CD4-positive, CD25-positive, alpha-beta regulatory T cell (primary cell): ENCODE measurements around the gene METTL26. TPM values are rescaled to one million over a fixed set of nuclear protein-coding genes. Genes with fewer than 3 reads are reported as not detected.

Experiments used
- ATAC-seq, 2 donors: fragments of 150-1000 bp; cut with Tn5 transposase; one replicate each; pipeline ENCODE4 v1.10.0; 2021; ENCODE audit warnings: low read depth in 2 of 2, moderate number of reproducible peaks in 2 of 2, moderate library complexity in 1 of 2
- DNase-seq, 3 donors: peaks; one replicate each; pipeline versions ENCODE4 v3.0.0 to v3.0.0-alpha.2; 2012 to 2022; ENCODE audit warnings: mixed read lengths in 1 of 3
- H3K27ac ChIP-seq: one replicate; pipeline ENCODE4 v1.7.0; 2013; ENCODE audit warnings: mild to moderate bottlenecking, low read length; ENCODE audit not compliant: insufficient read depth, poor library complexity, severe bottlenecking
- H3K27me3 ChIP-seq: one replicate; pipeline ENCODE4 v1.7.0; 2013; ENCODE audit warnings: low read length; ENCODE audit not compliant: control insufficient read depth, insufficient read depth
- H3K36me3 ChIP-seq: one replicate; pipeline ENCODE4 v1.7.0; 2013; ENCODE audit warnings: mild to moderate bottlenecking, low read length, moderate library complexity; ENCODE audit not compliant: control insufficient read depth, insufficient read depth
- H3K4me1 ChIP-seq: 2 replicates; pipeline ENCODE4 v1.7.0; 2013; ENCODE audit warnings: mild to moderate bottlenecking, low read length; ENCODE audit not compliant: insufficient read depth, control insufficient read depth, poor library complexity, severe bottlenecking
- H3K4me3 ChIP-seq: one replicate; pipeline ENCODE4 v1.7.0; 2013; ENCODE audit warnings: low read depth, mild to moderate bottlenecking, low read length, moderate library complexity
- H3K9me3 ChIP-seq, 2 experiments: 1 replicate in 1 of 2; 2 replicates in 1 of 2; pipeline ENCODE4 v1.7.0; 2013; ENCODE audit warnings: low read length in 2 of 2, mild to moderate bottlenecking in 1 of 2, moderate library complexity in 1 of 2; ENCODE audit not compliant: control insufficient read depth in 2 of 2
- H3K27ac Mint-ChIP-seq, 3 donors: one replicate each; pipeline ENCODE4 v1.8.0; 2020 to 2022; ENCODE audit warnings: mild to moderate bottlenecking in 3 of 3, mixed read lengths in 3 of 3, moderate library complexity in 2 of 3
- H3K27me3 Mint-ChIP-seq: one replicate; pipeline ENCODE4 v1.8.0; 2022; ENCODE audit warnings: mild to moderate bottlenecking, mixed read lengths
- H3K36me3 Mint-ChIP-seq: one replicate; pipeline ENCODE4 v1.8.0; 2020; ENCODE audit warnings: mixed read lengths
- H3K4me1 Mint-ChIP-seq, 4 donors: one replicate each; pipeline ENCODE4 v1.8.0; 2020 to 2022; ENCODE audit warnings: mixed read lengths in 4 of 4, mild to moderate bottlenecking in 1 of 4
- H3K4me3 Mint-ChIP-seq, 4 donors: one replicate each; pipeline ENCODE4 v1.8.0; 2020 to 2022; ENCODE audit warnings: mild to moderate bottlenecking in 4 of 4, mixed read lengths in 4 of 4, moderate library complexity in 3 of 4
- H3K9me3 Mint-ChIP-seq, 7 donors: one replicate each; pipeline ENCODE4 v1.8.0; 2020 to 2022; ENCODE audit warnings: mixed read lengths in 7 of 7, mild to moderate bottlenecking in 3 of 7, moderate library complexity in 2 of 7
- polyA plus RNA-seq, 4 donors: library from polyadenylated mRNA; unstranded; fragments of 300-500 nt; fragmentation: Illumina TruSeq; gene quantifications; one replicate each; pipeline ENCODE4 v1.2.3, GENCODE V29; 2021
- total RNA-seq: library from RNA; stranded (reverse); gene quantifications from one replicate; pipeline ENCODE4 v1.2.3, GENCODE V29; 2022

METTL26 gene
- total and polyA plus RNA-seq, 5 donors from 2014 or later: 45.3 to 133 (median 83.4) TPM

DNA sequence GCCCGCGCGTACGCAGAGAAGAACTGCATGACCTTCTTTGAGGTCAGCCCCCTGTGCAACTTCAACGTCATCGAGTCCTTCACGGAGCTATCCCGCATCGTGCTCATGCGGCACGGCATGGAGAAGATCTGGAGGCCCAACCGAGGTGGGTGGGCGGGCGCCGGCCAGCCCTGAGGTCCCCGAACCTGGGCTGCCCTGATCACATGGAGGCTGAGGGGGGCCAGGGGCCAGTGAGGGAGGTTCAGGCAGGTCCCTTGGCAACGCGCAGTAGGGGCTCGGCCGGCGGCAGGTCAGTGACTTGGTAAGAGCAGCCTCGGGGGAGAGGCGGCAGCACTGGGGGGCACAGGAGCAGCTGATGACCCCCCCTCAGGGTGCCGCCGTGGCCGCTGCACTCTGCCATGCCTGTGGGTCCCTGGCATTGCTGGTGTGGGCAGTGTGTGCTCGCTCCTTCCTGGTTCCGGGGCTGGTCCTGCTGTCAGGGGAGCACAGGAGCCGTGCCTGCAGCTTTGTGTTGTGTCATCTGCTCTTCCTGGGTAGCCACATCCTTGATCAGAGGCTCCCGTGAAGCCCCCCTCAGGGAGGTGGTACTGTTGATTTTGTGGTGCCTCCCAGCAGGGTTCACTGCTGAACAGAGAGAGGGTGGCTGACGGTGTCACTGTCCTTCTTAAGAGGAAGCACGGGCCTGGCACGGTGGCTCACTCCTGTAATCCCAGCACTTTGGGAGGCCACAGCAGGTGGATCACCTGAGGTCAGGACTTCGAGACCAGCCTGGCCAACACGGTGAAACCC, 9.9 kb downstream of the METTL26 start:
- H3K4me3 ChIP-seq: no peak overlapping the region
- peaks cover 1% of the 10 kb centered on the region for H3K4me1 ChIP-seq
- peaks cover 6% of the 10 kb centered on the region for H3K36me3 ChIP-seq
- Mint-ChIP-seq H3K4me3 (no peak overlapping the region), H3K9me3 (no peaks in the 10 kb centered on the region), H3K36me3 (peaks cover 8% of the 10 kb centered on the region), H3K27me3 (no peaks in the 10 kb centered on the region), H3K4me1 (no peaks in the 10 kb centered on the region), H3K27ac (no peak overlapping the region)
- no peak for ATAC-seq
- H3K27me3 ChIP-seq: no peaks in the 10 kb centered on the region
- DNase-seq: no peak
- H3K9me3 ChIP-seq: no peaks in the 10 kb centered on the region
- H3K27ac ChIP-seq: no peak overlapping the region

DNA sequence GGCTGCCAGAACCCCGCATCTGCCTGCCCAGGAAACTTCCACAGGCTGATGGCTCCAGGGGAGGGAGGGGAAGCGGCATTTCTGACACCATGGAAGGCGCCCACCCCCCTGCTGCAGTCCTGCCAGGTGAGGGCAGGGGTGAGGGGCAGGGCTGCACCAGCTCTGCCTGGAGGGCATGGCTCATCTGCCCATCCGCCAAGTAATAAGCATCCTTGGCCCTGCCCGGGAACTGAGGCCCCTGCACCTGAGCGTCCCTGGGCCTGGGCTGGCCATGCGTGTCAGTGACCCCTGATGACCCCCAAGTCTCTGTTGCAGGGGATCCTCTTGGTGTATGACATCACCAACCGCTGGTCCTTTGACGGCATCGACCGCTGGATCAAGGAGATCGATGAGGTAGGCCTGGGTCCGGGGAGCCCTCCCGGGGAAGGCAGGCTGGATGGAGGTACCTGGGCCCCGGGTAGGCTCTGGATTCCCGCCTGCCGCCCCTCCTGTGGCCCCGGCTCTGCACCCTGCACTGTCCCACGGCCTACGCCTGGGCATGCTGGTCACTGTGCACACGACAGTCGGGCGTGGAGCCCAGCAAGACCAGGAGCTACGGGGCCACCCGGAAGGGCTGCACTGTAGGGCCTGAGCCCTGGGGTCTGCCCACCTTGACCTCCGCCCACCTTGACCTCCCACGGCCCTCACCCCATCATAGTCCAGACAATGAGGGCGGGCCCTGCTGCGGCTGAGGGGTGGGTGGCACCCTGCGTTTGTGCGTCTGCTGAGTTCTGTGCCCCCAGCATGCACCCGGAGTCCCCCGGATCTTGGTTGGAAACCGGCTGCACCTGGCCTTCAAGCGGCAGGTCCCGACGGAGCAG, 10.8 kb downstream of the METTL26 start:
- Mint-ChIP-seq H3K36me3 (peaks cover 8% of the 10 kb centered on the region), H3K9me3 (no peaks in the 10 kb centered on the region), H3K4me3 (no peak overlapping the region), H3K27ac (no peak overlapping the region), H3K4me1 (no peaks in the 10 kb centered on the region), H3K27me3 (no peaks in the 10 kb centered on the region)
- DNase-seq: no peak
- Histone ChIP-seq H3K36me3 (peaks cover 6% of the 10 kb centered on the region), H3K27me3 (no peaks in the 10 kb centered on the region), H3K4me1 (no peaks in the 10 kb centered on the region), H3K27ac (no peak overlapping the region), H3K9me3 (no peaks in the 10 kb centered on the region), H3K4me3 (no peak overlapping the region)
- ATAC-seq: no peak

GRCh38 chr16:624526-625070, 11.5 kb downstream of the METTL26 start:
- no peaks in the 10 kb centered on the region for H3K9me3 Mint-ChIP-seq
- H3K4me3 ChIP-seq: no peak overlapping the region
- H3K9me3 ChIP-seq: no peaks in the 10 kb centered on the region
- no peaks in the 10 kb centered on the region for H3K4me1 ChIP-seq
- no peaks in the 10 kb centered on the region for H3K27me3 Mint-ChIP-seq
- no peaks in the 10 kb centered on the region for H3K27me3 ChIP-seq
- no peak overlapping the region for H3K27ac Mint-ChIP-seq
- peaks cover 8% of the 10 kb centered on the region for H3K36me3 Mint-ChIP-seq
- DNase-seq (no peak), ATAC-seq (no peak)
- no peaks in the 10 kb centered on the region for H3K4me1 Mint-ChIP-seq
- no peak overlapping the region for H3K27ac ChIP-seq
- no peak overlapping the region for H3K4me3 Mint-ChIP-seq
- H3K36me3 ChIP-seq: peaks cover 6% of the 10 kb centered on the region

- Mint-ChIP-seq H3K36me3 (peaks cover 8% of the 10 kb centered on the region), H3K4me3 (no peak overlapping the region), H3K27ac (no peak overlapping the region), H3K27me3 (no peaks in the 10 kb centered on the region), H3K9me3 (no peaks in the 10 kb centered on the region), H3K4me1 (no peaks in the 10 kb centered on the region)
- H3K27me3 ChIP-seq: no peaks in the 10 kb centered on the region
- no peak for DNase-seq
- no peak overlapping the region for H3K4me3 ChIP-seq
- H3K27ac ChIP-seq: no peak overlapping the region
- ATAC-seq: no peak
- no peaks in the 10 kb centered on the region for H3K9me3 ChIP-seq
- H3K36me3 ChIP-seq: peaks cover 6% of the 10 kb centered on the region
- no peaks in the 10 kb centered on the region for H3K4me1 ChIP-seq
Measured at GRCh38 chr16:622920-623280, 13.2 kb downstream of the METTL26 start.

- H3K4me3 ChIP-seq: no peak overlapping the region
- H3K4me3 Mint-ChIP-seq: no peak overlapping the region
- H3K27ac ChIP-seq: no peak overlapping the region
- H3K36me3 Mint-ChIP-seq: no peaks in the 10 kb centered on the region
- H3K27me3 ChIP-seq: no peaks in the 10 kb centered on the region
- no peaks in the 10 kb centered on the region for H3K4me1 Mint-ChIP-seq
- H3K27me3 Mint-ChIP-seq: no peaks in the 10 kb centered on the region
- DNase-seq (no peak), ATAC-seq (no peak)
- no peaks in the 10 kb centered on the region for H3K9me3 Mint-ChIP-seq
- no peaks in the 10 kb centered on the region for H3K4me1 ChIP-seq
- H3K9me3 ChIP-seq: no peaks in the 10 kb centered on the region
- H3K36me3 ChIP-seq: peaks cover 3% of the 10 kb centered on the region
- no peak overlapping the region for H3K27ac Mint-ChIP-seq
Measured at GRCh38 chr16:621526-622105, 14.5 kb downstream of the METTL26 start.

GRCh38 chr16:620700-621525, 15.2 kb downstream of the METTL26 start:
- no peaks in the 10 kb centered on the region for H3K9me3 ChIP-seq
- no peak overlapping the region for H3K27ac ChIP-seq
- no peak overlapping the region for H3K4me3 ChIP-seq
- H3K27ac Mint-ChIP-seq: no peak overlapping the region
- no peaks in the 10 kb centered on the region for H3K4me1 Mint-ChIP-seq
- no peaks in the 10 kb centered on the region for H3K27me3 Mint-ChIP-seq
- H3K9me3 Mint-ChIP-seq: no peaks in the 10 kb centered on the region
- H3K36me3 ChIP-seq: no peaks in the 10 kb centered on the region
- no peak overlapping the region for H3K4me3 Mint-ChIP-seq
- H3K27me3 ChIP-seq: no peaks in the 10 kb centered on the region
- no peaks in the 10 kb centered on the region for H3K36me3 Mint-ChIP-seq
- DNase-seq: no peak
- no peak for ATAC-seq
- no peaks in the 10 kb centered on the region for H3K4me1 ChIP-seq

- no peaks in the 10 kb centered on the region for H3K9me3 Mint-ChIP-seq
- no peaks in the 10 kb centered on the region for H3K36me3 ChIP-seq
- peaks cover 4% of the 10 kb centered on the region for H3K36me3 Mint-ChIP-seq
- no peaks in the 10 kb centered on the region for H3K27me3 Mint-ChIP-seq
- H3K4me1 ChIP-seq: no peaks in the 10 kb centered on the region
- peak overlapping the region in 1 of 4 donors; percentile 47 for H3K4me3 Mint-ChIP-seq
- no peak overlapping the region for H3K27ac ChIP-seq
- H3K27me3 ChIP-seq: no peaks in the 10 kb centered on the region
- ATAC-seq: no peak
- H3K4me3 ChIP-seq: no peak overlapping the region
- H3K27ac Mint-ChIP-seq: no peak overlapping the region
- DNase-seq: no peak
- H3K4me1 Mint-ChIP-seq: peaks cover 0 to 1% (median 0%) of the 10 kb centered on the region in 4 donors
- H3K9me3 ChIP-seq: no peaks in the 10 kb centered on the region
Measured at GRCh38 chr16:619476-620100, 16.5 kb downstream of the METTL26 start.
